Stimulated activated CD8-positive, alpha-beta memory T cell treated with anti-CD3 and anti-CD28 coated beads, Interleukin-7, amount 100 ng/mL, for 48 hours (primary cell): ENCODE measurements around the gene FOXK2.
"Not testable (repeated sequence)": the region's sequence is repeated elsewhere in the genome, so short reads cannot be mapped to it uniquely, and the experiment has no call there.

Experiments used
- DNase-seq, 2 donors: peaks; one replicate each; pipeline ENCODE4 v3.0.0-alpha.2; 2020; ENCODE audit warnings: low read depth in 1 of 2; ENCODE audit errors: extremely low read depth in 1 of 2

The FOXK2 gene

GRCh38 chr17:82561429-82562035 lies 42.0 kb downstream of the FOXK2 start:
- DNase-seq, result no peak

GRCh38 chr17:82562718-82563220 lies 43.2 kb downstream of the FOXK2 start:
- not testable (repeated sequence) for DNase-seq

GRCh38 chr17:82563318-82563717 lies 43.8 kb downstream of the FOXK2 start:
- no peak for DNase-seq

GRCh38 chr17:82563745-82564144 lies 44.2 kb downstream of the FOXK2 start:
- not testable (repeated sequence) for DNase-seq

- no peak for DNase-seq
Measured at GRCh38 chr17:82564241-82564640, 44.7 kb downstream of the FOXK2 start.

- DNase-seq, result no peak
Measured at GRCh38 chr17:82565551-82565950, 46.0 kb downstream of the FOXK2 start.

- DNase-seq, result no peak
Measured at GRCh38 chr17:82566129-82566960, 46.8 kb downstream of the FOXK2 start.

GRCh38 chr17:82567286-82567685 lies 47.8 kb downstream of the FOXK2 start:
- DNase-seq, result no peak

GRCh38 chr17:82568997-82569393 lies 49.5 kb downstream of the FOXK2 start:
- no peak for DNase-seq

GRCh38 chr17:82569621-82570020 lies 50.1 kb downstream of the FOXK2 start:
- DNase-seq, result no peak

GRCh38 chr17:82570277-82570676 lies 50.7 kb downstream of the FOXK2 start:
- DNase-seq, result no peak

GRCh38 chr17:82571855-82572254 lies 52.3 kb downstream of the FOXK2 start:
- DNase-seq, result no peak

GRCh38 chr17:82574041-82574440 lies 54.5 kb downstream of the FOXK2 start:
- DNase-seq, result no peak

- not testable (repeated sequence) for DNase-seq
Measured at GRCh38 chr17:82575581-82576221, 56.2 kb downstream of the FOXK2 start.

GRCh38 chr17:82577300-82577699 lies 57.8 kb downstream of the FOXK2 start:
- no peak for DNase-seq

- DNase-seq, result not testable (repeated sequence)
Measured at GRCh38 chr17:82579969-82580368, 60.4 kb downstream of the FOXK2 start.

- no peak for DNase-seq
Measured at GRCh38 chr17:82582213-82582612, 62.7 kb downstream of the FOXK2 start.

- DNase-seq, result no peak
Measured at GRCh38 chr17:82582709-82583108, 63.2 kb downstream of the FOXK2 start.

GRCh38 chr17:82583720-82584234 lies 64.2 kb downstream of the FOXK2 start:
- DNase-seq, result peak in 1 of 2 donors; percentile 32

GRCh38 chr17:82585935-82586575 lies 66.5 kb downstream of the FOXK2 start:
- DNase-seq, result not testable (repeated sequence)
